HEK293 (cell line): ENCODE measurements around the gene IRF6.

Source experiments
- ZNF37A ChIP-seq: fragments of 450-650 bp; IDR thresholded peaks from 2 replicates; pipeline ENCODE4 v1.5.1; 2018; ENCODE audit warnings: missing biosample characterization, missing genetic modification characterization
- ZNF830 ChIP-seq: fragments of 450-650 bp; IDR thresholded peaks from 2 replicates; pipeline ENCODE4 v1.5.0; 2018; ENCODE audit warnings: missing biosample characterization, missing genetic modification characterization, low read depth, mild to moderate bottlenecking, moderate library complexity
- TF ChIP-seq, protein P1 (sequence below): fragments of 450-650 bp; formaldehyde crosslinking; IDR thresholded peaks from 2 replicates; pipeline ENCODE4 v1.5.1; 2016; ENCODE audit warnings: missing biosample characterization, missing genetic modification characterization

DNA sequence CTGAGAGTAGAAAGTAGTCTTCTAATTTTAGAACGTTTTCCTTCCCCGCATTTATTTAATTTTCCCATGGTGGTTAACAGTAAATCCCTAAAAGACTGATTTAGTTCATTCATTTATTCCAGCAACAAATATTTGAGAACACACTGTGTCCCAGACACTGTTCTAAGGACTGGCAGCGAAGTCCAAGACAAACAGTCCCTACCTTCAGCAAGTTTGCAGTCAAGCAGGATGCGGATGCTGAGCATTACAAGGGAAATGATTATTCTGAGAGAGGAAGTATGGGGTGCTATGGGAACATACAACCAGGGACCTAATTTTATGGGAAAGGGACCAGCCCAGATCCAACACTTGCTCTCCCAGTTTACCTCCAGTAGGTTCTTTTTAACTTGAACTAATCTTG is 20.4 kb downstream of the IRF6 start:
- TF ChIP-seq, protein P1, sequence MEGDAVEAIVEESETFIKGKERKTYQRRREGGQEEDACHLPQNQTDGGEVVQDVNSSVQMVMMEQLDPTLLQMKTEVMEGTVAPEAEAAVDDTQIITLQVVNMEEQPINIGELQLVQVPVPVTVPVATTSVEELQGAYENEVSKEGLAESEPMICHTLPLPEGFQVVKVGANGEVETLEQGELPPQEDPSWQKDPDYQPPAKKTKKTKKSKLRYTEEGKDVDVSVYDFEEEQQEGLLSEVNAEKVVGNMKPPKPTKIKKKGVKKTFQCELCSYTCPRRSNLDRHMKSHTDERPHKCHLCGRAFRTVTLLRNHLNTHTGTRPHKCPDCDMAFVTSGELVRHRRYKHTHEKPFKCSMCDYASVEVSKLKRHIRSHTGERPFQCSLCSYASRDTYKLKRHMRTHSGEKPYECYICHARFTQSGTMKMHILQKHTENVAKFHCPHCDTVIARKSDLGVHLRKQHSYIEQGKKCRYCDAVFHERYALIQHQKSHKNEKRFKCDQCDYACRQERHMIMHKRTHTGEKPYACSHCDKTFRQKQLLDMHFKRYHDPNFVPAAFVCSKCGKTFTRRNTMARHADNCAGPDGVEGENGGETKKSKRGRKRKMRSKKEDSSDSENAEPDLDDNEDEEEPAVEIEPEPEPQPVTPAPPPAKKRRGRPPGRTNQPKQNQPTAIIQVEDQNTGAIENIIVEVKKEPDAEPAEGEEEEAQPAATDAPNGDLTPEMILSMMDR (tag by site-specific recombination): no peak
- TF ChIP-seq ZNF37A (tag by site-specific recombination) (no peak), ZNF830 (tag by site-specific recombination) (no peak)
